ACC112 (cell line): Measurements from ENCODE around the gene DSG1.
"Not testable (repeated sequence)": the region's sequence is repeated elsewhere in the genome, so short reads cannot be mapped to it uniquely, and the experiment has no call there.

Experiments
- H2AFZ ChIP-seq: fragments of 200-600 bp; sonication (generic); one replicate; pipeline ENCODE4 v1.6.0; 2017; ENCODE audit warnings: antibody characterized with exemption, low read length; ENCODE audit not compliant: unreplicated experiment
- H3K27ac ChIP-seq: fragments of 200-600 bp; sonication (generic); 2 replicates; pipeline ENCODE4 v1.5.1; 2014; ENCODE audit warnings: low read depth, mild to moderate bottlenecking, antibody characterized with exemption, low read length, moderate library complexity
- H3K27me3 ChIP-seq: fragments of 200-600 bp; sonication (generic); 2 replicates; pipeline ENCODE4 v1.6.1; 2014; ENCODE audit warnings: mild to moderate bottlenecking, antibody characterized with exemption, low read length, moderate library complexity, mixed read lengths; ENCODE audit not compliant: insufficient read depth
- H3K36me3 ChIP-seq: fragments of 200-600 bp; sonication (generic); 2 replicates; pipeline ENCODE4 v1.6.1; 2016; ENCODE audit warnings: mild to moderate bottlenecking, antibody characterized with exemption, low read length, moderate library complexity, mixed read lengths; ENCODE audit not compliant: insufficient read depth
- H3K4me1 ChIP-seq: fragments of 200-600 bp; sonication (generic); one replicate; pipeline ENCODE4 v1.6.1; 2016; ENCODE audit warnings: low read length, mixed read lengths; ENCODE audit not compliant: insufficient read depth, unreplicated experiment, control insufficient read depth
- H3K4me3 ChIP-seq: fragments of 200-600 bp; sonication (generic); 2 replicates; pipeline ENCODE4 v1.5.1; 2014; ENCODE audit warnings: mild to moderate bottlenecking, low read depth, low read length
- H3K79me2 ChIP-seq: fragments of 200-600 bp; sonication (generic); one replicate; pipeline ENCODE4 v1.6.0; 2016; ENCODE audit warnings: low read length; ENCODE audit not compliant: control insufficient read depth, unreplicated experiment, insufficient read depth

DSG1 gene

DNA sequence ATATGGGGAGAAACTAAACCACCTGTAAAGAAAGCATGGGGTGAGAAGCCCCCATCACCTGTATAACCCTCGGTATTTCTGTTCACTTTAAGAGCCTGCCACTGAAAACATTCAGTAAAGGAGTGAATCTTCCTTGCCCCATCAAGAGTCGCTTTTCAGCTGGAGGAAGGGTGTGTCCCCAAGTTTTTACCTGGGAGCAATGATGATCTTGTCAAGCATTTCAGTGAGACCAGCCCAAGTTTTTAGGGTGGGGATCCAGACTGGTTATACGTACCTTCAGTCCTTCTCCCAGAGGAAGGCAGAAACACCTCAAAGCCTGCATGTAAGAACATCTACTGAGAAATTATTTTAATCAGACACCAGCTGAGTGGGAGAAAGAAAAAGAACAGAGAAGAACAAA is at the start of gene DSG1:
DSG1 (plus strand) TSS at position 301 of the 400 bp plus-strand sequence. CDS start 141 bp downstream, outside the sequence.
- Histone ChIP-seq H3K4me3 (no peak within 1 kb of the TSS), H3K27ac (no peak within 1 kb of the TSS), H3K79me2 (no peaks in the 10 kb centered on the region), H3K27me3 (no peaks in the 10 kb centered on the region), H3K36me3 (no peaks in the 10 kb centered on the region), H3K4me1 (no peaks in the 10 kb centered on the region), H2AFZ (no peak within 1 kb of the TSS)

DNA sequence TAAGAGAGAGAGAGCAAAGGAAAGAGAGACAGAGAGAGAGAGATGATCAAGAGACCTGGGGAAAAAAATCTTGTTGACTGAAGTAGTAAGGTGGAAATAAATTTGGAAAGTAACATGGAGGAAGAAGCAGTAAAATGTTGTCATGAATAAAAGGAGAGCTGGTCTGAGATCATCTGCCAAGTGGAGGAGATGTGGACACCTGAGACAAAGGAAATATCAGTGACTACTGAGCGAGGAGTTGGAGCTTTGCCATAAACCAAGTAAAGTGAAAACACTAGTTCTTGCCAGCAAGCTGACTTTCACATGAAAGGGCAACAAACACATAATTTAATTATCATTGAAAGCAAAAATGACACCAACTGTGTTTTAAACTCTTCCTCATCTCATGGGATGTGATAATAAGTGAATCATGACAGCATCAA is 49.0 kb upstream of the DSG1 start:
- H3K4me3 ChIP-seq, result no peak overlapping the region
- H3K36me3 ChIP-seq, result no peaks in the 10 kb centered on the region
- no peak overlapping the region for H3K27ac ChIP-seq
- no peaks in the 10 kb centered on the region for H3K79me2 ChIP-seq
- H3K4me1 ChIP-seq, result no peaks in the 10 kb centered on the region
- no peak overlapping the region for H2AFZ ChIP-seq
- H3K27me3 ChIP-seq, result no peaks in the 10 kb centered on the region

GRCh38 chr18:31269566-31269965 is 48.4 kb upstream of the DSG1 start:
- Histone ChIP-seq H3K27me3 (no peaks in the 10 kb centered on the region), H3K27ac (no peak overlapping the region), H2AFZ (no peak overlapping the region), H3K36me3 (no peaks in the 10 kb centered on the region), H3K4me3 (no peak overlapping the region), H3K4me1 (no peaks in the 10 kb centered on the region), H3K79me2 (no peaks in the 10 kb centered on the region)

- Histone ChIP-seq H3K4me1 (no peaks in the 10 kb centered on the region), H3K4me3 (no peak overlapping the region), H3K36me3 (no peaks in the 10 kb centered on the region), H3K79me2 (no peaks in the 10 kb centered on the region), H3K27ac (no peak overlapping the region), H3K27me3 (no peaks in the 10 kb centered on the region), H2AFZ (no peak overlapping the region)
Observed at GRCh38 chr18:31270578-31270977, 47.4 kb upstream of the DSG1 start.

- Histone ChIP-seq H3K4me1 (no peaks in the 10 kb centered on the region), H3K36me3 (no peaks in the 10 kb centered on the region), H3K27me3 (no peaks in the 10 kb centered on the region), H3K4me3 (no peak overlapping the region), H3K79me2 (no peaks in the 10 kb centered on the region), H3K27ac (no peak overlapping the region), H2AFZ (no peak overlapping the region)
Observed at GRCh38 chr18:31273812-31274527, 44.0 kb upstream of the DSG1 start.

DNA sequence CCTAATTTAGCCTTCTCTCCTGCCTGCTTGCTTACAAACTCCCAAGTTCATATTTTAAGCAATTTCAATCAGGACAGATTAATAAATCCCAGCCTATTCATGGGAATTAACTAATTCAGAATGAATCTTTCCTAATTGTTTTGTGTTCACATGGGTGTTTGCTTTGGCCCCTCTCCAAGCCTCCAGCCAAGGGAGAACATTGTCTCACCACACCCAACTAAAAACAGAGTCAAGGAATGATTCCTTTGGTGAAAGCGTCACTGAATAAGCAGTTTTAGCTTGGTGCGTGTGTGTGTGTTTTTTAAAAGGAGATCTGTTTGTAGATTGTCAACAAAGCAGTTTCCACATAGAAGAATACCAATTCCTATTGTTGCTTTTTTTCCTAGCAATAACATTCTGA is 43.0 kb upstream of the DSG1 start:
- Histone ChIP-seq H3K27ac (no peak overlapping the region), H3K79me2 (no peaks in the 10 kb centered on the region), H3K27me3 (no peaks in the 10 kb centered on the region), H3K4me3 (no peak overlapping the region), H2AFZ (no peak overlapping the region), H3K36me3 (no peaks in the 10 kb centered on the region), H3K4me1 (no peaks in the 10 kb centered on the region)

DNA sequence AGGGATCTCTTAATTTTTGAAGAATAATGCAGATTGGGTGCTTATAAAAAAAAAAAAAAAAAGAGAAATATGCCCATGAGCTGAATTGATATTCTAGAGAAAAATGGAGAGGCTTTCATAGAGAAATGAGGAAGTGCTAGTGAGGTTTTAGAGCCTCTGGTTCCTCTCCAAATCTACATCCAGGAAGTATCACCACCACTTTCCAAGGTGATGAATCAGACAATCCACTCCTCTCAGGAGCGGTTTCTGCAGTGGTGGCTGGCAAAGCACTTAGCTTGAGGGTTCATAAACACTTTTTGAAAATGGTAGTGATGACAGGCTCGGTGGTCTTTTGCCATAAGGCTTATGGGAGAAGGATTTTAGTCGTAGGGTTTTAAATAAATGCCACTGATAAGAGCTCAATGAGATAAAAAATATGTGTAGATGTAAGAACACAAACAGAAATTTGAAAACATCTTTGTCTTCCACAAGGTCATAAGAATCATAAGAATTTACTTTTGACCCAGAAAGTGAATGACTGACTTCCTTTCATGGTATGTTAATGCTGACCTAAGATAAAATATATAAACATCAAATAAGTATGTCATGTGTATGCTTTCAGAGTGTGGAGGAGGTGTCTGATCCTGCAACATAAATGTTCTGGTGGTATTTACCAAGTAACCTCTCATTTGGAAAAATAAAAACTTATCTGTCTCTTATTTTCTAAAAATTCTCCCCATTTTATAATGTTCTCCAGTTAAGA is 42.1 kb upstream of the DSG1 start:
- no peaks in the 10 kb centered on the region for H3K27me3 ChIP-seq
- H3K4me3 ChIP-seq, result no peak overlapping the region
- no peak overlapping the region for H3K27ac ChIP-seq
- no peak overlapping the region for H2AFZ ChIP-seq
- no peaks in the 10 kb centered on the region for H3K79me2 ChIP-seq
- H3K36me3 ChIP-seq, result no peaks in the 10 kb centered on the region
- no peaks in the 10 kb centered on the region for H3K4me1 ChIP-seq

DNA sequence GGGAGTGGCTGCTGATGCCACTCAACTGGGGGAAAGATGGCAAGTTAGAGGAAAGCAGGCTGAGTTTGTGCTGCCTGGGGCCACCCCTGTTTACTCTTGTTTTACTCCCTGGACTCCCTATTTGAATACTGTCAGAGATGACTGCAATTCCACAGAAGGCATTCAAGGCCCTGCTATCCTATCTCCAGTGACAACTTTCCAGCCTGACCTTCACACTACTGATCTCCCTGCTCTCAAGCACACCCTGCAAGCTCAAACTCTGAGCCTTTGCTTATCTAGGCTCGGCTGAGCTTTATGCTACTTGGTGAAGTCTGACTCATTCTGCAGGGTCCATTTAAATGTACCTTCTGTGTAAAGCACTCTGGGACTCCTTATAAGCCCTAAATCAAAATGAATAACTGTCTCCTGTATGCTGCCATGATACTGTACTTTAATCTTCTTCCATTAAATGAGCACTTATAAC is 39.3 kb upstream of the DSG1 start:
- Histone ChIP-seq H3K79me2 (no peaks in the 10 kb centered on the region), H3K27ac (no peak overlapping the region), H2AFZ (no peak overlapping the region), H3K36me3 (no peaks in the 10 kb centered on the region), H3K4me1 (no peaks in the 10 kb centered on the region), H3K4me3 (no peak overlapping the region), H3K27me3 (no peaks in the 10 kb centered on the region)

DNA sequence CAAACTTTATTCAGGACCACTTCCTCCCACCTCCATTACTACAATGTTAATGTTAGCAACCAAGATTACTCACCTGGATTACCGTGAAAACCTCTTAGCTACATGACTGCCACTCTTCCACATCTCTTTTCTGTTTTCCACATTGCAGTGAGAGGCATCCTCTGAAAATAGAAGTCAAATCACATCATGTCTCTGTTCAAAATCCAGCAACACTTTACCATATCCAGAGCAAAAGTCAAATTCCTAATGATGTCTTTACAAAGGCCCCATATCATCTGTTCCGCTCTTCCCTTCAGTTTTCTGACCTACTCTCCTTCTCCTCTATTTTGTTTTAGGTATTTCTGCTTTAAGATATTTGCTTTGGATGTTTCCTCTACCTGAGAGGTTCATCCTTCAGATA is 37.5 kb upstream of the DSG1 start:
- H3K79me2 ChIP-seq, result no peaks in the 10 kb centered on the region
- H3K27me3 ChIP-seq, result no peaks in the 10 kb centered on the region
- no peaks in the 10 kb centered on the region for H3K36me3 ChIP-seq
- H3K4me1 ChIP-seq, result no peaks in the 10 kb centered on the region
- no peak overlapping the region for H2AFZ ChIP-seq
- H3K27ac ChIP-seq, result no peak overlapping the region
- no peak overlapping the region for H3K4me3 ChIP-seq

GRCh38 chr18:31281437-31281836 is 36.5 kb upstream of the DSG1 start:
- no peak overlapping the region for H2AFZ ChIP-seq
- H3K79me2 ChIP-seq, result no peaks in the 10 kb centered on the region
- no peak overlapping the region for H3K27ac ChIP-seq
- no peaks in the 10 kb centered on the region for H3K27me3 ChIP-seq
- no peaks in the 10 kb centered on the region for H3K36me3 ChIP-seq
- no peaks in the 10 kb centered on the region for H3K4me1 ChIP-seq
- no peak overlapping the region for H3K4me3 ChIP-seq

- H3K4me1 ChIP-seq, H3K27ac ChIP-seq, H2AFZ ChIP-seq, H3K79me2 ChIP-seq, H3K27me3 ChIP-seq, H3K36me3 ChIP-seq, H3K4me3 ChIP-seq: not testable (repeated sequence)
Observed at GRCh38 chr18:31289446-31289845, 28.5 kb upstream of the DSG1 start.
